GDM1 (cell line): ENCODE measurements around the gene VEZT.
A peak's percentile ranks its signal among the peaks of the same experiment; 100 is the strongest.
"Not testable (repeated sequence)": the region's sequence is repeated elsewhere in the genome, so short reads cannot be mapped to it uniquely, and the experiment has no call there.

Experiments used
- DNase-seq: peaks from one replicate; lab custom pipeline; 2025; lab: John Stamatoyannopoulos, UW

VEZT gene, protein sequence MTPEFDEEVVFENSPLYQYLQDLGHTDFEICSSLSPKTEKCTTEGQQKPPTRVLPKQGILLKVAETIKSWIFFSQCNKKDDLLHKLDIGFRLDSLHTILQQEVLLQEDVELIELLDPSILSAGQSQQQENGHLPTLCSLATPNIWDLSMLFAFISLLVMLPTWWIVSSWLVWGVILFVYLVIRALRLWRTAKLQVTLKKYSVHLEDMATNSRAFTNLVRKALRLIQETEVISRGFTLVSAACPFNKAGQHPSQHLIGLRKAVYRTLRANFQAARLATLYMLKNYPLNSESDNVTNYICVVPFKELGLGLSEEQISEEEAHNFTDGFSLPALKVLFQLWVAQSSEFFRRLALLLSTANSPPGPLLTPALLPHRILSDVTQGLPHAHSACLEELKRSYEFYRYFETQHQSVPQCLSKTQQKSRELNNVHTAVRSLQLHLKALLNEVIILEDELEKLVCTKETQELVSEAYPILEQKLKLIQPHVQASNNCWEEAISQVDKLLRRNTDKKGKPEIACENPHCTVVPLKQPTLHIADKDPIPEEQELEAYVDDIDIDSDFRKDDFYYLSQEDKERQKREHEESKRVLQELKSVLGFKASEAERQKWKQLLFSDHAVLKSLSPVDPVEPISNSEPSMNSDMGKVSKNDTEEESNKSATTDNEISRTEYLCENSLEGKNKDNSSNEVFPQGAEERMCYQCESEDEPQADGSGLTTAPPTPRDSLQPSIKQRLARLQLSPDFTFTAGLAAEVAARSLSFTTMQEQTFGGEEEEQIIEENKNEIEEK

DNA sequence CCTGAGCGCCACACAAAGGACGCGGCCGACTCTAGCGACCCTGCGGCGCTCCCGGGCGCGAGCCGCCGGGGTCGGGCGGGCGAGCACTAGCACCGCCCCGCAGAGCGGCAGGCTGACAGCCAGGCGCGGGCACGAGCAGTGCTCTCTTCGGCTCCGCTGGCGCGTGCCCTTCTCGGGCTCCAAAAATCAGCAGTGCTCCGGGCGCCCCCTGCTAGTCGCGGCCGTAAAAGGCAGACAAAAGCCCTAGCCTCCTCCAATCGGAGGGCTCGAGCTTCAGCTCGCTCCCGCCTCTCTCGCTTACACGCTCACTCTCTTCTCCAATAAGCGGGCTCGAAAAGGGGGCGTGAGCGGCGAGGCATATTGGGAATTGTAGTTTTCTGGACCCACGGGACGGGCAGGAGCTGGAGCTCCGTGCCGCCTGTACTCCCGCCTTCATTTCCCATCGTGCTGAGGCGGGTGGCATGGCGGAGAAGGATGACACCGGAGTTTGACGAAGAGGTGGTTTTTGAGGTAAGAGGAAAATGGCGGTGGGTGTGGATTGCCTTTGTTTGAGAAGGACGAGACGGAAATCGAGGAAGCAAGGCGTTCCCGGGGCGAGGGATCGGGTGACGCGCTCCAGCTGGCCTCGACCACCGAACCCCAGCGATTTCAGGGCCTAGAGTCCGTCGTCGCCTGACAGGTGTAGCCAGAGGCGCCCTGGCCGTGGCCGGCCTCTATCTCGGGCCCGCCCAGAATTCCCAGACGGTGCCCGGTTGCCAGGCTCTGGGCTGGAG is at the start of gene VEZT, which contains the start of gene FGD6:
Gene VEZT, plus strand, starts transcription at position 431 of the 773 bp plus-strand sequence. Its CDS starts 44 bp downstream, at position 475.
Gene FGD6, minus strand, starts transcription at position 91 of the 773 bp plus-strand sequence. CDS start 227 bp downstream, outside the sequence.
- peak; percentile 98 for DNase-seq

DNA sequence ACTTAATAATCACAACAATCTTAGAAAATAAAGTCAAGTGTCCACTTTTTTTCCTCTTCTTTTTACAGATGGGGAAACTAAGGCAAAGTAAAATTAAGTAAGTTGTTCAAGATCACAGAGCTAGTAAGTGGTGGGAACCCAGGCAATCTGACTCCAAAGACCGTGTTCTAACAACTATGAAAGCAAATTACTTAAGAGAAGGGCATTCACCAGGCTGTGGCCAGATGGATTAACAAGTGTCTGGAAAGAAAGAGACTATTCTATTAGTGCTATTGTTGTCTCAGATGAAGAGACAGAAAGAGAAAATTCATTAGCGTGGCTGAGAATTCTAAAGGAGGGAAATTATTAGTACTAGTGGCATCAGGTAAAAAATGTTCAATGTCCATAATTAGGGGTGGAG is 48.9 kb upstream of the VEZT start:
- DNase-seq = no peak

DNA sequence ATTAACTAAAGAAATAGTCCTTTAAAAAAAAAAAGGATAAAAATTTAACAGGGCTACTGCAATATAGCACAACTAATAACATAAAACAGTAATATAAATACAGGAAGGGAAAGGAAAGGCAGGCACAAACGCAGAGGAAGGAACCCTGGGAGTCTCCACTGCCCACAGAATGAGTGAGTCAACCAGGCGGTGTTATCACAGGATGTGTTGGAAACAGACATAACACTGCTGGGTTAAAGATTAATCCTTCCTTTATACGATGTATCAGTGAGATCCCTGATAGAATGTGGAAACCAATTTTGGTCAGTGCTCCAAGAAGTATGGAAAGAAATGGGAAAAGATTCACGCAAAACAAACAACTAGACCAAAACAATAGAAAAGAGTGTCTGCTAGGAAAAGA is 48.2 kb upstream of the VEZT start:
- peak; percentile 33 for DNase-seq

DNA sequence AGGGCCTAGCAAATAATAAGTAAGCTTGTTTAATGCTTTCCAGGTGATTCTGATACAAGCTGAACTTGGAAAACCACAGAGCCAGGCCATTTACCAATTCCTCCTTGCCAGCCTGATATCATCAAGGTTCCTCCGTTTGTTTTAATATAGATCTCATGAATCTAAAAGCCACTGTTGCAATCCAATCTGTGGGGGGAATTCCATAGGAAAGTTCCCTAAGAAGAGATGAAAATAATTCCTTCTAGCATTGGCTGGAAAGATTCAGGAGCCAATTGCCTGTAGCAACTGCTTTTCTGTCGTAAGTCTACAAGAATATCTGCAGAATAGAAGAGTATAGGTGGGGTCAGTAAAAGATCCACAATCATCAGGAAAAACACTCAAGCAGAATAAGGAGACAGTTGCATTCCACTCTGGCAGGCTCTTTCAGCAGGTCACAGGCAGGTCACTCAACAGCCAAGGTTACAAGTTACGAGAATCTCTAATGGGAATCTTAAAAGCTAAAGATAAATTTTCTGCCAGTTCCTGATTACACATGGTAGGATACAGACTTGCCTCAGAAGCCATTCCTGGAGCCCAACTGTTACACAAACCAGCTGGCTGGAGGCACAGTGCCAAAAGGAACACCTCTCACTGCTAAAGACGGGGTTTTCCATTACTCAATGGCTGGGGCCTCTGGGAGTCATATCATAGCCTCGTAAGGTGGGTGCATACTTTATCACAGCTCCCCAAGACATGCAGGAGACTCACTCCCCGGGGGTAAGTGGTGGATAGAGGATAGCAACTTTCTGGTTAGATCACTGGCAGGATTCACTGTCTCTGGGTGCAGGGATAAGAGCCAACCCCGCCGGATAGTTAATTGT is 44.0 kb upstream of the VEZT start:
- no peak for DNase-seq

DNA sequence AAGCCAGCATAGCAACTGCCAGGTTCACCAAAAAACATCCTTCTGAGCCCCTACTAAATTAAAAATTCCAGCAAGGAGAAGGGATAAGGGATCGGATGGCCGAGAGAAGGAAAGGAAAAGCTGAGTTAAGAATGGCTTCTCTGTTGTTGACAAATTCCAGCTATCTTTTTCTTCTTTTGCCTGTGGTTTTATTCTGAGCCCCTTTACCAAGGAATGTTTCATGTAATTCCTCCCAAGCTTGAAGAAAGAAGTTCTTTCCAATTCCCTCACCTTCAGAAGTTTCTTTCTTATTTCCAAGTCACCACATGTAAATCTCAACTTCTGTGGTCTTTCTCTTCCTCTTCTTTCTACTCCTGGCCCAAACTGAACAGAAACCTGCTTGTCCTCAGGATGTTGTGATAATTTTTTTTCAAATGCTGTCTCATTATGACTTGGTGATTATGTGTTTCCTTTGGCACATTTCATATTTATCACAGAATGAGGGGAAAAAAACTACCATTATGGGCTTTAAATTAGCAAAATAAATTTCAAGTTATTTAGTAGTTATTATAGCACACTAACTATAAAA is 40.3 kb upstream of the VEZT start:
- no peak for DNase-seq

DNA sequence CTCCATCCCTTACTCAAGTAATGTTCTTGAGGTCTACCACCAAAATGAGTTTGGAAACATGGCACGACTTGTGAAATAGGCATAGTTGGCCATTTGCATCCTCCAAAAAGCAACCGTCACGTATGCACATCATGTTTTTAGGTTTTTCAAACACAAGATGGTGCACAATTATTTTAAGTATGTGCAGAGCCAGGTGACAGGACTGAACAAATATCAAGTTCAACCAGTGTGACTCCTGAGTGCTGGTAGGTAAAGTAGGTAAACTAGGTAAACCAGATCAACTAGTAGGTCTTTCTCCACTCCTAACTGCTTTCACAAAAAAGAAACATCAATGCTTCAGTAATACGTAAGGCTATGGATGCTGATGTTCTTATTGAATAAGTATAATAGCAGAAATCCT is 39.5 kb upstream of the VEZT start:
- DNase-seq = no peak

DNA sequence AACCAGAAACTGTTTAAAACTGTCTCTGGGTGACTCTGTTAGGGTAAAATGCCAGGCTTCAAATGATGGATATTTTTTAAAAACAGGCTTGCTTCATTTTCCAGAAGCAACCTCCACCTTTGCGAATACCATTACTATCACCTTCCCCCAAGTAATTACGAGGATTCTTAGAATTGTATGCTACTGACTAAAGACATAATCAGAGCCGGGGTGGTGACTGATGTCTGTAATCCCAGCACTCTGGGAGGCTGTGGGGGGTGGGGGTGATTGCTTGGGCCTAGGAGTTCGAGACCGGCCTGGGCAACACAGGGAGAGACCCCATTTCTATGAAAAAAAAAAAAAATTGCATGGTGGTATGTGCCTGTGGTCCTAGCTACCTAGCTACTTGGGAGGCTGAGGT is 38.6 kb upstream of the VEZT start:
- no peak for DNase-seq

DNA sequence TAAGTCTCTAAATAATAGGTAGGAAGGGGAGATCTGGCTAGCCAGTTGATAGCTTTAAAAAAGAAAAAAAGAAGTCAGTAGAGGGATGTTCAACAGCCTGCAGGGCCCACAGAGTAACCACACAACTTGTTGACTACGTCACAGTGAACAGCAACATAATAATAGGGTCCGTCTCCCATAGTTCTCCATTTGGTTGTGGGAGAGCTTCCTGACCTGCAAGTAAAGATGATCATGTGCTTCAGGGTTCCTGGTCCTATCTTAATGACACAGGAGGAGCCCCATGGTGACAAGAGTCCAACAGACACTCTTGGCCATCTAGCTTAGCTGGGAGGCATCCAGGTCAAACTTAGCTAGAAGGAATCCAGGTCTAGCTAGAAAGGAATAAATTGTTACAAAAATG is 36.5 kb upstream of the VEZT start:
- no peak for DNase-seq

DNA sequence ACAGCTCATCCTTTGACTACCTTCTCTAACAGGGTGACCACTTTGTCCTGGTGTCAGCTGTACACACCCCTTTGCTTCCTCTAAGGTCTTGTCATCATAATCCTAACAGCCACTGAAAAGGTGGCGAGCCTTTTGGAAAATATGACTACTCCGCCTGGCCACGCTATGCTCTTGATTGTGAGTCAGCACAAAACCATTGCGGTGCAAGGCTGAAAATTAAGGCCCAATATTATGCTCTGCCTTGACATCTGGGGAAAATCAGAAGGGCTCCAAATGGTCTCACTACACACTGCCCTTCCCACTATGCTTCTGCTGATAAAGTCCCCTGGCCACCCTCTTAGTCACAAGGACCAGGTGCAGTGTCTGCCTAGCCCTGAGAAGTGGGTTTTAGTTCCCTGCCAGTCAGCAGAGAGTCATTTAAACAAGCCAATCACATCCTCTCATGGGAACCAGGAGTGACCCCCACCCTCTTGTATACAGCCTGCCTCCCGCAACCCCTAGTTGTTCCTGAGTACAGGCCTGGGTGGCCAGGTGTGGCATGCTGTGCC is 34.7 kb upstream of the VEZT start:
- no peak for DNase-seq

DNA sequence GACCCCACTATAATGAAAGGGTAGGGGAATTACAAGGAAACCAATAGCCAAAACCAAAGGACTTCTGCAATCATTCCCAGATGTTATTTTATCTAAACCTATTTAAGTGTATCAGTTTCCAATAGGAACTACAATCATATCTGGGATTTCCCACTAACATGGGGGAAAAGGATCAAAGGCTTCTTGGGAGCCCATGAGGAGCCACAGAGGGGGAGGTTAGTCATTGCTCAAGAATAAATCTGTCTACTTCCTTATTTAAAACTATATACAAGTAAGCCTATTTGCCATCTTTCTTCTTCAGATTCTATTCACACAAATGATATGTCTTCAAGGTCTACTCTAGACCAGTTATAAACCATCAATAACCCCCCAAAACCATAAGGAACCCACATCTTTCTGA is 33.5 kb upstream of the VEZT start:
- no peak for DNase-seq

DNA sequence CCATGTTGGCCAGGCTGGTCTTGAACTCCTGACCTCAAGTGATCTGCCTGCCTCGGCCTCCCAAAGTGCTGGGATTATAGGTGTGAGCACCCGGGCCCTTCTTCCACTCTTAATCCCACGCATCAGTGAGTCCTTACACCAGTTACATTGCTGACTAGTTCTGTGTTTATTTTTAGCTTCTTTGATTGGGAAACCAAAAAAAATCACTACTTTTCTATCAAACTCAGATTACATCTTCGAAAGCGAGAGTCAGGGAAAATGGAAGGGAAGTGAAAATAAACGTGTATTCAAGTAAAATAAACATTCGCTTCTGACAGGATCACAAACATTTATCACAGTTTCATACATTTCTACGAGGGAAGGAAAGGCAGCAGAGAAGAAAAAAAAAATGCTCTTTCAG is 32.5 kb upstream of the VEZT start:
- DNase-seq = no peak

DNA sequence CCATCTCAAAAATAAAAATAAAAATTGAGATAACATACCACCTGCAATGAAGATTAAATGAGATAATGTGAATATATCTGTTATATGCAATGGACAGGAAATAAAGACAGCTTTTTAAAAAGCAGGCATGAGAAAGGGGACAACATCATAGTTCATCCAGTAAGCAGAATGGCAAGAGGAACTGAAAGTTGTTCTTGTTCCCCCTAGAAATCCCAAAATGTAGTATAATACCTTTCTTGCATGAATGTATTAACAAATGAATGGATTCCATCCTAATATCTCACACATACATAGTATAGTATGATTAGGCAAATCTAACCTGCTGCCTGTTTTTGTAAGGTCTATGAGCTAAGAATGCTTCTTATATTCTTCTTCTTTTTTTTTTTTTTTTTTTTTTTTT is 31.8 kb upstream of the VEZT start:
- no peak for DNase-seq

DNA sequence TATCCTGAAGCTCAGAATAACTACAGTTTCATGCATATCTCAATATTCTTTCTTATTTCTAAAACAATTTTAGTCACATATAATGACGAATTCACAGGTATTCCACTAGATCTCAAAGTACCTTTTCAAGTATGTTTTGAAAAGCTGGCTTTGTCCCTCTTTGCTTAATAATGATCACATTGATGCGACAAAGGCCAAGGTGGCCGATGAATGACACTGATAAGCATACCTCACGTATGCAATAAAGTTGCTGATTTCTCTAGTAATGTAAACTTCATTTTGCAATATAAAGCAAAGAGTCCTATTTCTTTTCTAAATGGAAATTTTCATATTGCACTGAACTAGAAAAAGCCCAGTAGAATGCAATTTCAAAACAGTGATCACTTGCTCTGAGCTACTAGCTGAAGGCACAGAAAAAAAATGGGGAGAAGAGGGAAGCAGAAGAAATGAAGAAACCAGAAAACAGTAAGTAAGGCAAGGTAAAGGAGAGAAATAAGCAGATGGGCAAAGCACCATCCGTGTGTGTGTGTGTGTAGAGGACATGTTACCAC is 29.7 kb upstream of the VEZT start:
- DNase-seq = no peak

DNA sequence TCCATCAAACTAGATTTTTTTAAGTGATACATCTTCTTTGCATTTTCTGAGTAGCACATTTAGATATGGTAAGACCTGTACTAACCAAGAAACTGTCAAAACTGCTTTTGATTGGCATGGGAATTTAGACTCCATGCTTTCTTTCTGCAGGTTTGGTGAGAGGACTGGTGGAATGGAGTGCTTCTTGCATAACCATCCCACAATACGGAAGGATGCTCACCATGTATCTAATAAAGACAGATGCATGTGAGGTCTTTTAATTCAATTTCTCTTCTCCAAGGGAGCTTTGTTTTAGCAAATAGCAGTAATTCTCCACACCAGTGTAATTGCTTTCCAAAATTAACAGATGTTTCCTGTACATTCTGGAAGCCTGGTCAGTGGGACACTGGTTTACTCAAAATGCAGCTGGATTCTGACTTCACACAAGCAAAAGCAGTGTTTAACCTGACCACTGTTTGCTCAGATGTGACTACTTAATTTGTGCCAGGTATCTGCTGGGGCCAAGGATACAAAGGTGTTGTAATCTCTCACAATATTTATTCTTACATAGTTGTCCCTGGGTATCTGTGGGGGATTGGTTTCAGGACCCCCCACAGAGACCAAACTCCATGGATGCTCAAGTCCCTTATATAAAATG is 26.4 kb upstream of the VEZT start:
- no peak for DNase-seq

DNA sequence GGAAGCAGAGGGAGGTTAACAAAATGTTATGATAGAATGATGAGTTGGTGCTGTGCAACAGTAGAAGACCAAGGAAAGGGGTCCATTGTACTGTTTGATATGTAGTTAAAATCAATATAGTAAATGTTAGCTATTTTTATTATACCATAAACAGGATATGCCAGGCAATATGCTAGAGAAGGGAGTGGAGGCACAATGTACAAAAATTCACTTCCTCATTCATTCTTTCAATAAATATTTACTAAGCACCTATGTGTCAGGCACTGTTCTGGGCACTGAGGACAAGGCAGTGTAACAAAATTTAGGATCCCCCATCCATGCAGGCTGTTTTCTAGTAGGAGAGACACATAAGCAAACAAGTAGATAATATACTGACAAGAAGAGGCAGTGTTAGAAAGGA is 25.3 kb upstream of the VEZT start:
- no peak for DNase-seq

DNA sequence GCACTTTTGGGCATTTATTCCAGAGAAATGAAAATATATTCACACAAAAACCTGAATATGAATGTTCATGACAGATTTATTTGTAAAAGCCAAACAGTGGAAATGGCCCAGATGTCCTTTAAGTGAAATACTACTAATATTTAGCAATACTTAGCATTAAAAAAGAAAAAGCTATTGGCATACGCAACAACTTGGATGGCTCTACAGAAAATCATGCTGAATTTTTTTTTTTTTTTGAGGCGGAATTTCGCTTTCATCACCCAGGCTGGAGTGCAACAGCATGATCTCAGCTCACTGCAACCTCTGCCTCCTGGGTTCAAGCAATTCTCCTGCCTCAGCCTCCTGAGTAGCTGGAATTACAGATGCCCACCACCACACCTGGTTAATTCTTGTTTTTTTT is 24.5 kb upstream of the VEZT start:
- no peak for DNase-seq

DNA sequence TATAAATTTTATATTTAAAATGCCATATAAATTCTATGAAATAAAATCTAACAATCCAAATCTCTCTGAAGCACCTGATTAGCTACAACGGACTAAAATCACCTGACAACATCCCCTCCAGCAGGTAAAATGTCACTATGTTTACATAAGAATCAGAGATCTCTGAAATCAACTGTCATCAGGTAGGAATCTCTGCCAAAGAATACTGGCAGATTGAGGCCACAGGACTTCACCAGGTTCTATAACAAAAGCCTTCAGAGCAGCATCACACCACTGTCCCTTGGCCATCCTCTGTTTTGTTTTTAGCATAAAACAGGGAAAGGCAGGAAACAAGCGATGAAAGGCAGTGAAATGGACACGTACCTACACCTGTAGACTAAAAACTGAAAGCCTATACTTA is 22.5 kb upstream of the VEZT start:
- no peak for DNase-seq

DNA sequence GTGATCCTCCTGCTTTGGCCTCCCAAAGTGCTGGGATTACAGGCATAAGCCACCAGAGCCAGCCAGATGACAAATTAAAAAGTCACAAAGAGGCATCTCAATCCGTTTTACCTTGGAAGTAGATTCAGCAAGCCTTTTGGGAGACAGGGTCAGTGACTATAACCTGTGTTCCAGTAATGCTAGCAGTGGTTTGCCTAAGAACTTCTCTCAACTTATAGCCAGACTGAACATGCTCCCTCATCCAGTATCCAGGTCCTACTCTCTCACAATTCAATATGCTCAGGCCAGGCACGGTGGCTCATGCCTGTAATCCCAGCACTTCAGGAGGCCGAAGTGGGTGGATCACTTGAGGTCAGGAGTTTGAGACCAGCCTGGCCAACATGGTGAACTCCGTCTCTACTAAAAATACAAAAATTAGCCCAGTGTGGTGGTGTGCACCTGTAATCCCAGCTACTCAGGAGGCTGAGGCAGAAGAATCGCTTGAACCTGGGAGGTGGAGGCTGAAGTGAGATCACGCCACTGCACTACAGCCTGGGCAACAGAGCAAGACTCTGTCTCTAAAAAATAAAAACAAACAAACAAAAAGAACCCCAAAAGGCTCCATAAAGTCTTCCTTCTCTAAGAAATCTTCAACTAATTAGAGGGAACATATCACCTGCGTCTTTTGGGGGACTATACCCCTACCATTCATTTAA is 20.6 kb upstream of the VEZT start:
- DNase-seq = not testable (repeated sequence)

DNA sequence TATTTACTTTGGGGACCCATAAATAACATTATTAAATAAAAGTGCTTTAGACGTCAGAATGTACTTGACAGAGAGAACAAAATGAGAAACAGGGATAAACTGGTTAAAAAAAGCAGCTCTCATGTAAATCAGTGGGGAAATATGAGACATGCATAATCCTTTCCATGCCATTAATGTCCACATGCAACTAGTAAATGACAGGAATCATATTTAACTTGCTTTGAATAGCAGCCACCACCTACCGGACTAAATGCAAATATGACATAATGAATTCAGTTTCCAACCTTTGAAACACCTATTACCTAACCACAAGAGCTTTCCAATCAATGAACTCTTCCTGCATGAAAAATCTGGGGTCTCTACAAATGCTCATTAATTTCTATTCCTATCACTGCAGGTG is 20.0 kb upstream of the VEZT start:
- DNase-seq = no peak

DNA sequence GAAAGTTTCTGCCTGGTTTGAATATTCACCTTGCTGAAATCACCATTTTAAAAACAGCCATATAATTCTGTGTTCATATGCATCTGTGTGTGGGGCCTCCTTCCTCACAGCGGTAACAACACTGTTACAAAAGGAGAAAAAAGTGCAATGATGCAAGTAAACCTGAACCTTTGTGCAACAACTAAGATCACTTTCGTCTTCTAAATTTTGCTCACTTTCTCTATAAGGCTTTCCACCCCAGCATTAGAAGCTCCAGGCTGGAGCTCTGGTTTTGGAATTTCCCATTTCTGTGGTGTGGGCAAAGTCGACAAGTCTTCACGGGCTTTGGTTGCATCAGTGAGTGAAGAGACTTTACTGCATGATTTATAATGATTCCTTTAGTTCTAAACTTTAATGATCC is 18.7 kb upstream of the VEZT start:
- no peak for DNase-seq
